ENCODE data around the gene VRK1.

DNA sequence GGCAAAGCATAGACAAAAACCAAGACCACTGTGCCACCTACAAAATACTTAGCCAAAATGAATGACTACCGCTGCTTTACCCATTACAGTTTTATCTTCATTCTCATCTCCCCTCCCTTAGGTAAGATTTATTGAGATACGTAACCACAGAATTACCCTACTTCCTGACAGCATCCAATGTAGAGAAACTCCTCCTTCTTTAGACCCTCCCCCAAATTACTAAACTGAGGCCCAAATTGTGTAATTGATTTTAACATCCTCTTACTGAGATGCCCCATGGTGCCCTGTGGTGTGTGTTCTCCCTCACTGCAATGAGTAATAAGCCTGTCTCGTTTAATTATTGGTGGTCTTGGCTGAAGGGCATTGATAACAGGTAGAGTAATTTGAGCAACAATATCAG lies 19.1 kb downstream of the VRK1 start:
- TF ChIP-seq, protein P1, sequence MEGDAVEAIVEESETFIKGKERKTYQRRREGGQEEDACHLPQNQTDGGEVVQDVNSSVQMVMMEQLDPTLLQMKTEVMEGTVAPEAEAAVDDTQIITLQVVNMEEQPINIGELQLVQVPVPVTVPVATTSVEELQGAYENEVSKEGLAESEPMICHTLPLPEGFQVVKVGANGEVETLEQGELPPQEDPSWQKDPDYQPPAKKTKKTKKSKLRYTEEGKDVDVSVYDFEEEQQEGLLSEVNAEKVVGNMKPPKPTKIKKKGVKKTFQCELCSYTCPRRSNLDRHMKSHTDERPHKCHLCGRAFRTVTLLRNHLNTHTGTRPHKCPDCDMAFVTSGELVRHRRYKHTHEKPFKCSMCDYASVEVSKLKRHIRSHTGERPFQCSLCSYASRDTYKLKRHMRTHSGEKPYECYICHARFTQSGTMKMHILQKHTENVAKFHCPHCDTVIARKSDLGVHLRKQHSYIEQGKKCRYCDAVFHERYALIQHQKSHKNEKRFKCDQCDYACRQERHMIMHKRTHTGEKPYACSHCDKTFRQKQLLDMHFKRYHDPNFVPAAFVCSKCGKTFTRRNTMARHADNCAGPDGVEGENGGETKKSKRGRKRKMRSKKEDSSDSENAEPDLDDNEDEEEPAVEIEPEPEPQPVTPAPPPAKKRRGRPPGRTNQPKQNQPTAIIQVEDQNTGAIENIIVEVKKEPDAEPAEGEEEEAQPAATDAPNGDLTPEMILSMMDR (conservative IDR thresholded peaks at IDR 0.05; ENCODE audit: low read length), result no peak
- TF ChIP-seq EZH2phosphoT487 (IDR thresholded peaks at IDR 0.05; ENCODE audit: borderline replicate concordance), result no peak

Measured in Loucy (cell line).